H1 (cell line): ENCODE data around the gene DOCK3. TPM values are rescaled to one million over a fixed set of nuclear protein-coding genes. Genes with fewer than 3 reads are reported as not detected.

Experiments
- CHD1 ChIP-seq: IDR thresholded peaks from 2 replicates; pipeline ENCODE4 v1.6.1; 2012; ENCODE audit warnings: low read depth, low read length, improper control_type of control experiment
- EGR1 ChIP-seq: IDR thresholded peaks from 2 replicates; pipeline ENCODE4 v1.6.1; 2011; ENCODE audit warnings: low read depth, low read length, borderline replicate concordance
- JUN ChIP-seq: IDR thresholded peaks from 2 replicates; pipeline ENCODE4 v1.6.1; 2011; ENCODE audit warnings: low read depth, mild to moderate bottlenecking, improper control_type of control experiment, low read length
- MAX ChIP-seq: IDR thresholded peaks from 2 replicates; pipeline ENCODE4 v1.6.1; 2012; ENCODE audit warnings: inconsistent platforms
- PHF8 ChIP-seq: fragments of 200-600 bp; sonication (generic); conservative IDR thresholded peaks from 2 replicates; pipeline ENCODE4 v1.7.1; 2012; ENCODE audit warnings: low read depth, mild to moderate bottlenecking, inconsistent platforms, low read length, moderate library complexity
- RBBP5 ChIP-seq: IDR thresholded peaks from 2 replicates; pipeline ENCODE4 v1.7.1; 2012; ENCODE audit warnings: low read depth, mild to moderate bottlenecking, inconsistent platforms, low read length, moderate library complexity, borderline replicate concordance
- SP4 ChIP-seq: IDR thresholded peaks from 2 replicates; pipeline ENCODE4 v1.6.1; 2012; ENCODE audit warnings: low read length, inconsistent platforms
- TBP ChIP-seq: IDR thresholded peaks from 2 replicates; pipeline ENCODE4 v1.6.1; 2011; ENCODE audit warnings: low read depth, low read length, improper control_type of control experiment
- ZNF274 ChIP-seq: IDR thresholded peaks from 2 replicates; pipeline ENCODE4 v1.7.0; 2012; ENCODE audit warnings: low read length, borderline replicate concordance; ENCODE audit errors: extremely low read depth
- polyA plus RNA-seq, 7 experiments: library from polyadenylated mRNA; depleted of rRNA in 3 of 7; stranded (reverse) in 5 of 7; unstranded in 2 of 7; fragments of >200 nt in 5 of 7; fragments of 200-250 nt in 2 of 7; gene quantifications; 1 replicate in 5 of 7; 2 replicates in 1 of 7; 4 replicates in 1 of 7; pipeline versions ENCODE4 v1.2.1 to v1.2.3, GENCODE V29; 2011 to 2013; ENCODE audit warnings: missing spikeins in 2 of 7, mixed read lengths in 2 of 7
- total RNA-seq: library from RNA; stranded (reverse); fragmentation: NEBNext Ultra II Directional; extraction: Animal tissue kit (Norgen Biotek cat#: 25700); gene quantifications from 2 replicates; pipeline ENCODE4 v1.2.1, GENCODE V29; 2021

DOCK3 gene
- total and polyA plus RNA-seq, 2 of the 8 experiments (the other 6 are each of a cell fraction or from before 2014, with no cell fraction given) = 2.7 to 5.0 TPM

- TF ChIP-seq EGR1 = no peak
- TF ChIP-seq RBBP5 = no peak
- TF ChIP-seq SP4 = no peak
- no peak for TF ChIP-seq PHF8
- no peak for TF ChIP-seq ZNF274
- TF ChIP-seq MAX = no peak
- TF ChIP-seq JUN = no peak
- no peak for TF ChIP-seq CHD1
- no peak for TF ChIP-seq TBP
Measured at GRCh38 chr3:50656417-50657195, 18.1 kb upstream of the DOCK3 start (continued).
